BJ (cell line): ENCODE data around the gene SHISAL1. TPM values are rescaled to one million over a fixed set of nuclear protein-coding genes. Genes with fewer than 3 reads are reported as not detected.

Experiments
- CTCF ChIA-PET: fragments of 350-600 bp; formaldehyde crosslinking; extraction: SDS; loops from one replicate; lab custom pipeline; 2021; ENCODE audit warnings: antibody characterized with exemption, inconsistent platforms; lab: Yijun Ruan, JAX
- POLR2A ChIA-PET: fragments of 300-600 bp; sonication (Branson Sonifier 250); formaldehyde crosslinking; extraction: SDS; loops from one replicate; lab custom pipeline; 2021; ENCODE audit warnings: antibody characterized with exemption; lab: Charles Lee
- DNase-seq: peaks from one replicate; pipeline ENCODE4 v3.0.0-alpha.2; 2011; ENCODE audit warnings: low read depth
- H3K27me3 ChIP-seq: 2 replicates; pipeline ENCODE4 v1.6.0; 2011; ENCODE audit warnings: low read length; ENCODE audit not compliant: control insufficient read depth, insufficient read depth
- H3K36me3 ChIP-seq: 2 replicates; pipeline ENCODE4 v1.5.1; 2011; ENCODE audit warnings: low read length; ENCODE audit not compliant: control insufficient read depth, insufficient read depth
- H3K4me3 ChIP-seq: 2 replicates; pipeline ENCODE4 v1.5.1; 2011; ENCODE audit warnings: low read depth, mild to moderate bottlenecking, control low read depth, low read length
- CTCF ChIP-seq: IDR thresholded peaks from 2 replicates; pipeline ENCODE4 v1.5.1; 2011; ENCODE audit warnings: low read depth, mild to moderate bottlenecking, control low read depth, inconsistent platforms, low read length, moderate library complexity; ENCODE audit not compliant: insufficient read depth
- polyA plus RNA-seq: library from polyadenylated mRNA; depleted of rRNA; stranded (reverse); fragments of >200 nt; gene quantifications from 2 replicates; pipeline ENCODE4 v1.2.3, GENCODE V29; 2011

Gene SHISAL1
- polyA plus RNA-seq, 1 experiment: 0.34 TPM

GRCh38 chr22:44225812-44226211 lies 86.9 kb downstream of the SHISAL1 start:
- CTCF ChIA-PET: no interaction called here

GRCh38 chr22:44225091-44225689 lies 87.6 kb downstream of the SHISAL1 start:
- Histone ChIP-seq H3K27me3 (0 out of 2 replicates have a peak, but pooled peaks cover 1% of the 10 kb centered on the region), H3K36me3 (no peaks in the 10 kb centered on the region), H3K4me3 (no peak overlapping the region)
- no peak for DNase-seq
- ChIA-PET CTCF (no interaction called here), POLR2A (no interaction called here)
- no peak for TF ChIP-seq CTCF

More at GRCh38 chr22:44225812-44226211, 86.9 kb downstream of the SHISAL1 start:
- no peak for DNase-seq
- TF ChIP-seq CTCF: no peak
- Histone ChIP-seq H3K36me3 (no peaks in the 10 kb centered on the region), H3K4me3 (no peak overlapping the region), H3K27me3 (0 out of 2 replicates have a peak, but pooled peaks cover 1% of the 10 kb centered on the region)
- POLR2A ChIA-PET: no interaction called here

- ChIA-PET POLR2A (no interaction called here), CTCF (no interaction called here)
- Histone ChIP-seq H3K27me3 (0 out of 2 replicates have a peak, but pooled peaks cover 1% of the 10 kb centered on the region), H3K36me3 (no peaks in the 10 kb centered on the region), H3K4me3 (no peak overlapping the region)
- TF ChIP-seq CTCF: no peak
- no peak for DNase-seq
Observed at GRCh38 chr22:44224166-44224565, 88.6 kb downstream of the SHISAL1 start.

- TF ChIP-seq CTCF: no peak
- H3K36me3 ChIP-seq: no peaks in the 10 kb centered on the region
- peaks cover 1% of the 10 kb centered on the region; the same call in 1 of the 2 replicates for H3K27me3 ChIP-seq
- no peak overlapping the region for H3K4me3 ChIP-seq
- DNase-seq: no peak
- POLR2A ChIA-PET: no interaction called here
- CTCF ChIA-PET: interaction anchor here (1.4 kb wide), 1 partner anchor 10 kb away, joined by 3 read pairs; no protein-coding TSS in a partner anchor
Observed at GRCh38 chr22:44221710-44222475, 90.9 kb downstream of the SHISAL1 start.

GRCh38 chr22:44220727-44221680 lies 91.7 kb downstream of the SHISAL1 start:
- no peak overlapping the region for H3K4me3 ChIP-seq
- DNase-seq: no peak
- CTCF ChIA-PET: no interaction called here
- no peaks in the 10 kb centered on the region for H3K36me3 ChIP-seq
- peaks cover under 1% of the 10 kb centered on the region; the same call in 1 of the 2 replicates for H3K27me3 ChIP-seq
- POLR2A ChIA-PET: no interaction called here
- no peak for TF ChIP-seq CTCF
